Right lobe of liver (tissue), 6 donors: ENCODE results near the gene SLF2. TPM values are rescaled to one million over a fixed set of nuclear protein-coding genes. Genes with fewer than 3 reads are reported as not detected.
A peak's percentile ranks its signal among the peaks of the same experiment; 100 is the strongest.

Source experiments
- ATAC-seq, 4 donors: fragments of 200-7000 bp; cut with Tn5 transposase; one replicate each; pipeline ENCODE4 v1.9.1; 2020; ENCODE audit warnings: mild to moderate bottlenecking in 4 of 4, moderate library complexity in 4 of 4
- DNase-seq, 3 donors: peaks; one replicate each; pipeline ENCODE4 v3.0.0-alpha.2; 2020
- H3K27ac ChIP-seq, 3 donors: fragments of 200-600 bp; one replicate each; pipeline ENCODE4 v1.8.0; 2022
- H3K27me3 ChIP-seq, 2 donors: fragments of 200-600 bp; one replicate each; pipeline ENCODE4 v1.8.0; 2022
- H3K36me3 ChIP-seq, 4 donors: fragments of 200-600 bp; sonication (generic) in 1 of 4; one replicate each; pipeline versions ENCODE4 v1.5.1 to v1.8.0; 2017 to 2022; ENCODE audit warnings: control low read depth in 1 of 4
- H3K4me1 ChIP-seq, 4 donors: fragments of 200-600 bp; sonication (generic) in 1 of 4; one replicate each; pipeline versions ENCODE4 v1.5.1 to v1.8.0; 2017 to 2022; ENCODE audit warnings: control low read depth in 1 of 4
- H3K4me3 ChIP-seq, 3 donors: fragments of 200-600 bp; one replicate each; pipeline ENCODE4 v1.8.0; 2022
- H3K9me3 ChIP-seq, 4 donors: fragments of 200-600 bp; sonication (generic) in 1 of 4; one replicate each; pipeline versions ENCODE4 v1.5.1 to v1.8.0; 2017 to 2022; ENCODE audit warnings: control low read depth in 1 of 4
- POLR2A ChIP-seq: fragments of 450-650 bp; IDR thresholded peaks from one replicate; pipeline ENCODE4 v1.6.1; 2017; ENCODE audit warnings: antibody characterized with exemption, mild to moderate bottlenecking
- WGBS: methylation state at CpG from one replicate; pipeline ENCODE4 v1.1.6; 2018; ENCODE audit warnings: low coverage, low lambda C conversion rate; ENCODE audit not compliant: insufficient coverage; ENCODE audit errors: missing lambda C conversion rate; 5-methylcytosine and 5-hydroxymethylcytosine counted together
- intact Hi-C, 2 donors: fragments of 100-400 bp; cut with DNase I; formaldehyde crosslinking; loops; one replicate each; pipeline versions ENCODE4 v1.11.2 to v1.14.1; 2022
- total RNA-seq, 6 experiments: library from RNA; depleted of rRNA in 2 of 6; stranded (reverse); fragments of >200 nt in 2 of 6; fragmentation: NEBNext Ultra II Directional in 3 of 6; extraction: Animal tissue kit (Norgen Biotek cat#: 25700) in 3 of 6; gene quantifications; one replicate each; pipeline versions ENCODE4 v1.1.0 to v1.2.4, GENCODE V29; 2016 to 2023
- TF ChIP-seq, protein P1 (sequence below), 4 donors: fragments of 200-600 bp in 3 of 4; fragments of 450-650 bp in 1 of 4; IDR thresholded peaks; one replicate each; pipeline versions ENCODE4 v1.5.1 to v1.8.0; 2016 to 2022; ENCODE audit warnings: antibody characterized with exemption in 4 of 4, mild to moderate bottlenecking in 2 of 4
- donor health status: DM: no; HTN: yes; CAD: no.
- donor health status: DM: no; HTN: no; CAD: no.
- donor health status: DM: no; HTN: no; CAD: no.
- donor health status: DM: no; HTN: yes; CAD: no.
- donor health status: DM: no; HTN: yes; CAD: no.

SLF2 gene
- total RNA-seq, 6 experiments from 2014 or later: 7.1 to 14.2 (median 10.0) TPM

- H3K27ac ChIP-seq: no peak overlapping the region
- no peaks in the 10 kb centered on the region for H3K4me1 ChIP-seq
- DNase-seq (no peak), ATAC-seq (no peak)
- no peak for TF ChIP-seq POLR2A
- TF ChIP-seq, protein P1, sequence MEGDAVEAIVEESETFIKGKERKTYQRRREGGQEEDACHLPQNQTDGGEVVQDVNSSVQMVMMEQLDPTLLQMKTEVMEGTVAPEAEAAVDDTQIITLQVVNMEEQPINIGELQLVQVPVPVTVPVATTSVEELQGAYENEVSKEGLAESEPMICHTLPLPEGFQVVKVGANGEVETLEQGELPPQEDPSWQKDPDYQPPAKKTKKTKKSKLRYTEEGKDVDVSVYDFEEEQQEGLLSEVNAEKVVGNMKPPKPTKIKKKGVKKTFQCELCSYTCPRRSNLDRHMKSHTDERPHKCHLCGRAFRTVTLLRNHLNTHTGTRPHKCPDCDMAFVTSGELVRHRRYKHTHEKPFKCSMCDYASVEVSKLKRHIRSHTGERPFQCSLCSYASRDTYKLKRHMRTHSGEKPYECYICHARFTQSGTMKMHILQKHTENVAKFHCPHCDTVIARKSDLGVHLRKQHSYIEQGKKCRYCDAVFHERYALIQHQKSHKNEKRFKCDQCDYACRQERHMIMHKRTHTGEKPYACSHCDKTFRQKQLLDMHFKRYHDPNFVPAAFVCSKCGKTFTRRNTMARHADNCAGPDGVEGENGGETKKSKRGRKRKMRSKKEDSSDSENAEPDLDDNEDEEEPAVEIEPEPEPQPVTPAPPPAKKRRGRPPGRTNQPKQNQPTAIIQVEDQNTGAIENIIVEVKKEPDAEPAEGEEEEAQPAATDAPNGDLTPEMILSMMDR (IDR thresholded peaks at IDR 0.05): no peak
- H3K4me3 ChIP-seq: no peak overlapping the region
- H3K9me3 ChIP-seq: no peaks in the 10 kb centered on the region
- H3K27me3 ChIP-seq: no peaks in the 10 kb centered on the region
- intact Hi-C loops: no loop called here
- H3K36me3 ChIP-seq: peaks cover 0 to 81% (median 36%) of the 10 kb centered on the region in 4 donors
These were observed 33.0 kb downstream of the SLF2 start for GRCh38 chr10:100945754-100946153.

DNA sequence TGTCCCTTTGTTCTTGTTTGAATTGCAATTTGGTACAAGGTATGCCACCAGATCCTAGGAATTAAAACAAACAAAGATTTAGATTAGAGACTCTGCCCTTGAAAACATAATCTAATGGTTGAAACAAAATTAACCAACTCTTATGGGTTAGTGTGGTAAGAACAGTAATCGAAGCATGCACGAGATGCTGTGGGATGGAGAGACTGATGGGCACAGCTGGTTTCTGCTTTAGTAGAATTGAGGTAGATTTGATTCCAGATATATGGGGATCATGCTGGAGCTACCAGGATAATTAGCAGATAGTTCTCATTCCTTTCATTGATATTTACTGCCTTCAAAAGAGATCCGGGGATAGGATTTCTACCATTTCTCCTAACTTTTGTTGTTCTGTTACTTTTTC lies 36.2 kb downstream of the SLF2 start:
- H3K4me1 ChIP-seq: no peaks in the 10 kb centered on the region
- no peaks in the 10 kb centered on the region for H3K27me3 ChIP-seq
- ATAC-seq (no peak), DNase-seq (no peak)
- H3K27ac ChIP-seq: no peak overlapping the region
- no peak overlapping the region for H3K4me3 ChIP-seq
- TF ChIP-seq POLR2A: no peak
- TF ChIP-seq, protein P1 (IDR thresholded peaks at IDR 0.05): no peak
- peaks cover 6 to 87% (median 45%) of the 10 kb centered on the region in 4 donors for H3K36me3 ChIP-seq
- no peaks in the 10 kb centered on the region for H3K9me3 ChIP-seq
- intact Hi-C loops: no loop called here
- 93% methylated on average over 3 of the region's 3 CpGs for WGBS

DNA sequence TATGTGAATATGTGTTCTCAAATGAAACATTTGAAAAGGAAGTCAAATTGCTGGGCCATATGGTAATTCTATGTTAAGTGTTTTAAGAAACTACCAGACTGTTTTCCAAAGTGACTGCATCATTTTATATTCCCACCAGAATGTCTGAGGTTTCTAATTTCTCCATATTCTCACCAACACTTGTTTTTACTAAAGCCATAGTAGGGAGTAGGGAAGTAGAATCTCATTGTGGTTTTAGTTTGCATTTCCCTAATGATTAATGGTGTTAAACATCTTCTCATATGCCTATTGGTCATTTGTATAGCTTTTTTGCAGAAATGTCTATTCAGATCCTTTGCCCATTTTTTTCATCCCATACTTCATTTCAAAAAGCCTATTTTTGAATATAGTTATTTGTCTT lies 47.5 kb downstream of the SLF2 start:
- Histone ChIP-seq H3K36me3 (peaks cover 4 to 24% (median 19%) of the 10 kb centered on the region in 4 donors), H3K27ac (no peak overlapping the region), H3K9me3 (no peaks in the 10 kb centered on the region), H3K4me3 (no peak overlapping the region), H3K27me3 (no peaks in the 10 kb centered on the region), H3K4me1 (peaks cover 0 to 17% (median 5%) of the 10 kb centered on the region in 4 donors)
- no peak for DNase-seq
- intact Hi-C loops: no loop called here
- ATAC-seq: no peak
- TF ChIP-seq POLR2A: no peak
- TF ChIP-seq, protein P1 (IDR thresholded peaks at IDR 0.05): no peak

DNA sequence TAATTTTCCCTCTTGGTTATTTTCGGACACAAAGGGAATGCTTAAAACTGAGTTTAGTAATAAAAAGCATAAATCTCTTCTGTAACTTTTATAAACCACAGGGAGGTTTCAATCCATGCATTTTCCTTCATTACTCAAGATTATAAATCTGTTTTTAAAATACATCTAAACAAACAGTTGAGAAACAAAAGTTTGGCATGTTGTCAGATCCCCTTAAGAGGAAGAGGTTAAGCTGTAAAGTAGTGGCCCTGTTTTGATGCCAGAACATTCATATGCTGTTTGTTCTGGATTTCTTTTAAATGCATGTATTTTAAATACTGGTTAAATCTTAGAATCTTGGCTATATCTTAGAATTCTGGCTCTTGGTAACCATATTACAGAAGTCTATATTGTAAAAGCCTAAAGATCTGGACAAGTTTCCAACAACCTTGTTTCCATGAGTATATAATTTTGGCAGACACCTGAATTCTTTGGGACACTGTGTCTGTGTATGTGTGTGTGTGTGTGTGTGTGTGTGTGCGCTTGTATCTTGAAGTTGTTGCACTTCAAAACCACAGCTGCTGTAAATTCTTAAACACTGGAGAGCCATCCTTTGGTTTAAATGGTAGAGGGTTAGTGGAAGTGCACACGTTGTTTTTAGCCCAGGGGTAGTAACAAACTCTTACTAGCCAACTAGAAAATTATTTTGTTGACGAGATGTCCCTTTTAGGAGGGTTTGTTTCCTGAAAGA lies 49.8 kb downstream of the SLF2 start:
- peaks cover 0 to 17% (median 5%) of the 10 kb centered on the region in 4 donors for H3K4me1 ChIP-seq
- no peak for DNase-seq
- ATAC-seq: peak in 1 of 4 donors; percentile 11
- 70% methylated on average over 4 of the region's 4 CpGs for WGBS
- H3K36me3 ChIP-seq: peaks cover 7 to 24% (median 10%) of the 10 kb centered on the region in 4 donors
- no peaks in the 10 kb centered on the region for H3K27me3 ChIP-seq
- no peak overlapping the region for H3K4me3 ChIP-seq
- no peaks in the 10 kb centered on the region for H3K9me3 ChIP-seq
- no peak overlapping the region for H3K27ac ChIP-seq
- intact Hi-C loops: no loop called here
- TF ChIP-seq, protein P1 (IDR thresholded peaks at IDR 0.05): no peak
- TF ChIP-seq POLR2A: no peak
